ENCODE measurements around the gene CFAP251. TPM values are rescaled to one million over a fixed set of nuclear protein-coding genes. Genes with fewer than 3 reads are reported as not detected.
"Not testable (repeated sequence)": the region's sequence is repeated elsewhere in the genome, so short reads cannot be mapped to it uniquely, and the experiment has no call there.

Gene CFAP251
- polyA plus RNA-seq, 3 donors: 9.2 to 11.7 (median 10.8) TPM

DNA sequence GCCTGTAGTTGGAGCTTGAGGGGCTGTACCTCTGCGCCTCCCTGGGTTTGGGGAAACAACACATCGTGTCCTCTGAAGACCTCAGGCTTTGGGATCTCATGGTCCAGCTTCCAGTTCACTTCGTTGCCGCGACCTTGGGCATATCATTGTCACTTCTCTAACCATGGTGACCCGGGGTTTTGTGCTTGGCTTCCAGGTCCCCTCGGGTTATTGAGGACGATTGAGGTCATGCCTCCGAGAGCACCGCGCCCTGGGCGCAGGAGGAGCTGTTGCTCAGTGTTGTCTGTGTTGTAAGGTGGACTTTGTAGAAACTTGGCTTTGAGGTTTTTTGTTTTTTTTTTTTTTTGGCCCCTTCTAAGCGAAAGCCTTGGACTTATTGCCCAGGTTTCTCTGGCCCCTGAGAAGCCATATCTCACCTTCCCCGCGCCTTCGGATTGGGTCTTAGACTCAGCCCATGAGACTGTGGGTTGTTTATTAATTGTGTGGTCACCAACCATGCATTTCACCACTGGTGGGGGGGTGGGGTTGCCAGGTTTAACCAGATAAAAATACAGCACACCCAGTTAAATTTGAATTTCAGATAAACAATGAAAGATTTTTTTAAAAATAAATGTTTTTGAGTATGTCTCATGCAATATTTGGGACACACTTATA lies 105.9 kb downstream of the CFAP251 start:
- DNase-seq (ENCODE audit: low read depth in 3 of 3, low spot score in 2 of 3): no peak

DNA sequence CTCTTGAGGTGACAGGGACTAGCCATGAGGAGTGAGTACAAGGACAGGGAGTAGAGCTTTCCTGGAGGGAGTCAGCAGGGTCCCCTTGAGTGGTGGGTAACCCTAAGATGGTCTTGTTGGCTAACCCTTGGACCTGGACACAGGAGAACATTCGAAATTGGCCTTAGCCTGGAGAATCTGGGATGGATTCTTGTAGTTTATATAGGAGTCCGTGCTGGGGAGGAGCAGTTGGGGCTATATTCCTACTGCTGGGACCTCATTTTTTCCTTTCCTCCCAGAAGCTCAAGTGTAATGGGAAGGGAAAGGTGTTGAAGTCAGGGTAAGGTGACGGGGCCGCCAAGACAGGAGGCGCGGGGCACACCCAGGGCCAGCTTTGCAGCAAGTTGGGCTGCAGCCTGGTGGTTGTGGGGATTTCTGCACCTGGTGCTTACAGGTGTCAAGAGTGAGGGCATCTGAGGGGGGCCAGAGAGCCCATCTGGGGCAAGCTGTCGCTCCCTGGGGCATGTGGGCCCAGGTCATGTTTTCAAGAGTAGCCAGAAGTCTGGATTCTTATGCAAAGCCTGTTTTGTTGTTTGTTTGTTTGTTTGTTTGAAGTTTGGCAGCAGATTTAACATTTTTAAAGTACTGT lies 108.4 kb downstream of the CFAP251 start:
- DNase-seq (ENCODE audit: low read depth in 3 of 3, low spot score in 2 of 3): no peak

DNA sequence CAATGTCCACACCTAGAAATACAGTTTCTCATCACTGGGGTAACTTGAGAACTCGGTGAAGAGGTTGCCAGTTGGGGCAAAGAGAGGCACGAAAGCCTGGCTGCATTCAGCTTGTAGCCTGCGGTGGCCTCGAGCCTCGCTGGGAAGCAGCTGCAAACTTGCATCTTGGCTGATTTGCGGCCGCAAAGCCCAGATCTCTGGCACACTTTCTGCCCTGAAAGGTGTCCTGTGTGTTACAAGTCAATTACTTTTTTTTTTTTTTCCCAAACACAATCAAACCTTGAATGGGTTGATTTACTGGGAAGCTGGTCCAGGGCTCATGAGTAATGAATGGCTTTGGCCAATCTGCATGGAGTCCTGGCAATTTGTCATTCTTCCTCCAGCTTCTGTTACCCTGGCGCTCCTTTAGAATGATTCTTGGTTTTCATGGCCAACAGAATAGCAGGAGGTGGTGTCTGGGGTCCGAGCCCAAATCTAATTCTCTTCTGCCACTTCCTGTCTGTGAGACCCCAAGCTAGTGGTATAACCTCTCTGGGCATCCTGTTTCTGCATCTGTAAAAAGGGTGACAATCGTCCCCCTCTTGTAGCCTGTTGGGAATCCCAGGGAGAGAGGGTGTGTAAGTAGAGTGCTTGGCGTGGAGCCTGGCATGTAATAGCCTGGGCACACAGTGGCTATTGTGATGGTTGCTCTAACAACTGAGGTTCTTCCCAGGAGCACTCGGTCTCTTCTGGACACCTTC lies 109.9 kb downstream of the CFAP251 start:
- DNase-seq (ENCODE audit: low read depth in 3 of 3, low spot score in 2 of 3): no peak

DNA sequence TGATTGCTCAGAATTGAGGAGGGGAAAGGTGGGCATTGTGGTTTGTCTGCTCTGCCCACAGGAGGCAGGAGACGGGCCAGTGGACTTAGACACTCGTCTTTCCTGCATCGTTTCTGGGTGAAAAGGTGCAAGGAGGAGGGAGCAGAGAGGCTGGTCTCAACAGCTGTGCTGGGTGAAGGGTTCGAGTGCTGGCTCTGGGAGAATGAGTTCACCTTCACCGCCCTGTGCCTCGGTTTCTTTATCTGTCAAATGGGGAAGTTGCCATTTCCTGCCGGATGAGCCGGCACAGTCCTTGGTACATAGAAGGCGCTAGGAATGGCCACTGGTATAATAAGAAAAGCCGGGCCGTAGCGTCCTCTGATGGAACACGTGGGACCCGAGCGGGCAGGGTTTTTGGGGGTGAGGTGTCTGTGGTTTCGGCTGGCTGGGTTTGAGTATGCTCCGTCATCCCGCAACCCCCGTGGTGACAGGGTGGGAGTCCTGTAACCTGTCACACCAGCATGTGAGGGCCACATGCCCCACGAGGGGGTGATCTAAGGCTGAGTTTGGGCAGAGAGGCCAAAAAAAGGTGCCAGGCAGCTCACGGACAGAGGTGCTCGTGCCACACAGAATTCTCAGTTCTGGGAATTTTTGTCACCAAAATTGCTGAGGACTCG lies 110.6 kb downstream of the CFAP251 start:
- no peak for DNase-seq (ENCODE audit: low read depth in 3 of 3, low spot score in 2 of 3)

DNA sequence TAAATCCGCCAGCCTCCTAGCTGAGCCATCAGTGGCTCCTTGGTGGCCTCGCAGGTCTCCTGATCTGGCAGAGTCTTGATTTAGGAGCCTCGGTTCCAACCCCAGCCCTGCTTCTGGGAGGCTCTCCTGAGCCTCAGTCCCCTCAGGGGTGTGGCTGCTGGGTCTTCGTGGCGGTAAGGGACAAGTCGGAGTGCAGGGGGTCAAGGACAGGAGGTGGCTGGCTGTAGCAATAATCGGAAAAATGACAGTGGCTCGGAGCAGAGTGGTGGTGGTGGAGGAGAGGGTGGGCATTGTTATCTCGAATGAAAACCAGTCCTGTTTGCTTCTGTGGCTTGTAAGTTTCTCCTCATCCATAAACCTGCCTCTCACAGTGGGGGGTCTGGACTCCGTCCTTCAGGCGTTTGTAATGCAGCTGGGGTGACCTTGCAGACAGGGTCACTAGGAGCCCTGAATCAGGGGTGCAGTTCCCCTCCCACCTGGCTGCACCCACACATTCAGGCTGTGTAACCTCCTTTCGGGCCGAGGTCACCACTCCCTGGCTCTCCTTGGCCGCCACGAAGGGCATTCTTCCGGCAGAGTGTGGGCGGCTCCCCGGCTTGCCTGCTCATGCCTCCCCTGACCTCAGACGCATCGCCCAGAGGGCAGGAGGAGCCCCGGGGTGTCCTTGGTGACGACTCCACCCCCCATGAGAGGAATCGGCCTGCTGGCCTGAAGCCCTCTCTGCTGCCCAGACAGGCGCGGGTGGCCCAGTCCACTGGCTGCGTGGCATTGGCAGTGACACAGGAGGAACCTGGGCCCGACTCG lies 111.4 kb downstream of the CFAP251 start:
- DNase-seq (ENCODE audit: low read depth in 3 of 3, low spot score in 2 of 3): no peak

DNA sequence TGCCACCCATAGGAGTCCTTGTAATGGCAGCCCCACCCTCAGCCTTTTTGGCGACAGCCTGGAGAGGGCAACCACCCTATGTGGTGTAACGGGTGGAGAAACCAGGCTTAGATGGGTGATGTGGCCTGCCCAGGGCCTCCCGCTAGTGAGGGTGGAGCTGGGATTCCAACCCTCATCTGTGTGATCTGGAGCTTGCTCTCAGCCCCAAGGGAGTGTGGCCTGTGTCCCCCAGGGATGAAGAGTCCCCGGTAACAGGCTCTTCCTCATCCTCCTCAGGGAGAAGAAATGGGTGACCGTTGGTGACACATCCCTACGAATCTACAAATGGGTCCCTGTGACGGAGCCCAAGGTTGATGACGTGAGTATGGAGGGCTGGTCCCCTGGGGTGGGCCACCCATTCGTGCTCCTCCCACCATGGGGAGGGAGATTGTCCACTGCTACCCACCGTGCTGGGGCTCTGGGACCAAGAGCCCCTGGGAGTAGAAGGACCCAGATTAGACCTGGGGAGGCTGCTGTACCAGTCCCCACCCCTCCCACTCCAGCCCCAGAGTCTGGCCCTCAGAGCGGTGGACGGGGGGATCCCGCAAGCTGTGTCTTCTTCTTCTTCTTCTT lies 112.1 kb downstream of the CFAP251 start:
- DNase-seq (ENCODE audit: low read depth in 3 of 3, low spot score in 2 of 3): no peak

DNA sequence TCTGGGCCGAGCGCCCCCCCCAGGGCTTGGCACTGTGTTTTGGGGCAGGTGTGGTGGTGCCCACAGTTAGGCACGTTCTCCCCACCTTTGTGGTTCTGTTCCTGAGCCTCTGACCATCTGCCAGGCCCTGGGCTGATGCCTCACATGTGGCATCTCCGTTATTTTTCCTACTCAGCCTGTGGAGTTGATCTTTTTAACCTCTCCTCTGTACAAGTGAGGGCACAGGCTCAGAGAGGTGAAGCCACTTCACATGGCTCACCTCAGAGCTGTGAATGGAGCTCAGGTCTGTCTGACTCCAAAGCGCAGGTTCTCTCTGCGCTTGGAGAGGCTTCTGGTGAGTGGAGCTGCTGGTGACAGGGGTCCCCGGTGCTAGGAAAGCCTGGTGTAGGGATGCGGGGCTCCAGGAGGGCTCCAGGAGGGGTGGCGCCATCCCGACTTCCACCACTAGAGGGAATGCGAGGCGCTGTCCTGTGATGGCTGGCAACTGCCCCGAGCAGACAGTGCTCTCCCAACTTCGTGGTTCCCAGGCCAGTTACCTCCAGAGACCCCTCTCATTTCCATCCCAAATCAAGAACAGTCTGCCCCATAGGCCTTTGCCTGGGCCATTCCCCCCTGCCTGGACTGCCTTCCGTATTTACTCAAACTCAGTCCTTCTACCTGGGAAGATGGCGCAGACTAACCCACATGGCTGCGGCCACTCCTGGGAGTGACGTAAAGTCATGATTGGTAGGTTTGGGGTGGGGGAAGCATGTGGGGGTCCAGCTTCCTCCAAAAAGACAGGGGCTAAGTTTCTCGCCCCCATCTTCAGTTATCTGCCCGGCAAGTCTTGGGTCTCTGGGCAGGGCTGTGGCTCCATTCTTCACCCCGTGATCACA lies 113.2 kb downstream of the CFAP251 start:
- DNase-seq (ENCODE audit: low read depth in 3 of 3, low spot score in 2 of 3): no peak

DNA sequence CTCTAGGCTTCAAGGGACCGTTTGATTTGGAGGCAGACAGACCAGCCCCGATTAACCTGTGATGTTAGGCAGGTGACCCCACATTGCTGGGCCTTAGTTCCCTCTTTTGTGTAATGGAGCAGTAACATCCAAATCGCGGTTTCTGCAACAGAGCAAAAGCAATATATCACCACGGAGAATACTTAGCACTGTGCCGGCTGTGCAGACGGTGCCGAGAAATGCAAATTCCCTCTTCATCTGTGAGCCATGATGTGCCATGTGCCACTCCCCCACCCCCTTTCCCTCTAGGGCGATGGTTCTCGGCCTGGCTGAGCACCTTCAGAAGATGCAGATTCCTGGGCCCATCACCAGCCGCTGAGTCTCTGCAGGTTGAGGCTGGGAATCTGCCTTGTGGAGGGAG lies 114.2 kb downstream of the CFAP251 start:
- DNase-seq (ENCODE audit: low read depth in 3 of 3, low spot score in 2 of 3): no peak

DNA sequence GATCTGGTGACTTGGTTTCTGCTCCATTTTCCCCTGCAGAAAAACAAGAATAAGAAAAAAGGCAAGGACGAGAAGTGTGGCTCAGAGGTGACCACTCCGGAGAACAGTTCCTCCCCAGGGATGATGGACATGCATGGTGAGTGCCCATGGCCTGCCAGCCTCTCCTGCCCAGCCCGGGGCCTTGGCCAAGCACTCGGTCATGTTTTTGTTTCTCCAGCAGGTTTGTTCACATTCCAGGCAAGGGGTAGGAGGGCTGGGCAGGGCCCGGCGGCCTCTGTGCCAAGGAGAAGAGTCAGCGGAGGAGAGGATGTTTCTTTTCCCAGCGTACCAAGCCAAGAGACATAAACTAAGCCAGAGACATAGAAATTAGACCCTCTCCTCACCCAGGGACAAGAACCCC lies 116.9 kb downstream of the CFAP251 start:
- no peak for DNase-seq (ENCODE audit: low read depth in 3 of 3, low spot score in 2 of 3)

DNA sequence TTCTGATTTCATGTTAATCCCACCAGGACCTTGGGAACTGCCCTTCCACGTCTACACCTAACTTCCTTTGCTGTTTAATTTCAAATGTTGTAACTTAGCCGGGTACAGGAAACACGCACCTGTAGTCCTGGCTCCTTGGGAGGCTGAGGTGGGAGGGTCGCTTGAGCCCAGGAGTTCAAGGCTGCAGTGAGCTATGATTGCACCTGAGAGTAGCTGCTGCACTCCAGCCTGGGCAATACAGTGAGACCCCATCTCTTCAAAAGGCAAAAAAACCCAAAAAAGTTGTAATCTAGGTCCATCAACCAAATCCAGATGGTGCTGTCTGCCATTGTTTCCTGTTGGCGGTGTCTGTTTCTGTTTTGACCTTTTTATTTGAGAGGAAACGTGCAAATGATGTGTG lies 117.8 kb downstream of the CFAP251 start:
- no peak for DNase-seq (ENCODE audit: low read depth in 3 of 3, low spot score in 2 of 3)

DNA sequence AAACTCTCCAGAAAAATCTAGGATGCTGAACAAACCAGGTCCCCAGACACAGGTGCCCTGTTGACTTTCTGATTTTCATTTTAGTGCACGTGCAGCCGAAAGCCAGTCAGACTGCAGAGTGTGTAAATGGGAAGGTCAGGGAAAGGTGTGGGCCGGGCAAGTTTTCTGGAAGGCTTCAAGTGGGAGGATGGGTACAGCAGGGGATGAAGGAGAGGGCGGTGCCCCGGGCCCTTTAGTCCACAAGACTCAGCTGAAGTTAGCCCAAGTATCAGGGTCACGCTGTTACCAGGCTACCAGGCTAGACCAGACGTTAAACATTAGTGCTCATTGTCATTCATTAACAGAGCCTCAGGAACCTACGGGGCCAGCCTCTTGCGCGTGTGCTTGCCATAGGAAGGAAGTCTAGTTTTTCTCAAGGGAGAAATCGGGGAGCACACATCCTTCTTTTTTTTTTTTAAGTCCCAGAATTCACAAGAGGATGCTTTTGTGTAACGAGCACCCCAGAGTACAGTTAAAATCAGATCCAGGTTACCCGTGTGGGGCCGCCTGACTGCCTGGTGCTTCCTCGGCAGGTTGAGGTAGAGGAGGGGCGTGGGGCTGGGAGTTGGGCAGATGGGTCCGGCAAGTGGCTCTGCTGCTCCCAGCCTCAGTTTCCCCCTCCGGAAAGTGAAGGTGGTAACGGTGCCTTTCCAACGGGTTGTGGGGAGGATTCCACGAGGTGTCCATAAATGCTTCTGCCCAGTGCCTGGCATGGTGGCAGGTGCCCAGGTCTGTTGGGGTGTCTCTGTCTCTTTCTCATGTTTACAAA lies 122.4 kb downstream of the CFAP251 start:
- DNase-seq (ENCODE audit: low read depth in 3 of 3, low spot score in 2 of 3): no peak

DNA sequence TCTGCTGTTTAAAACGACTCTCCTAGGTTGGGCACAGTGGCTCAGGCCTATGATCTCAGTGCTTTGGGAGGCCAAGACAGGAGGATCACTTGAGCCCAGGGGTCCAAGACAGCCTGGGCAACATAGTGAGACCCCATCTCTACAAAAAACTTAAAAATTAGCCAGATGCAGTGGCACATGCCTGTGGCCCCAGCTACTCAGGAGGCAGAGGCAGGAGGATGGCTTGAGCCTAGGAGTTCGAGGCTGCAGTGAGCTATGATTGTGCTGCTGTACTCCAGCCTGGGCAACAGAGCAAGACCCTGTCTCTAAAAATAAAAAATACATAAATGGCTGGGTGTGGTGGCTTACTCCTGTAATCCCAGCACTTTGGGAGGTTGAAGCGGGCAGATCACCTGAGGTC lies 123.1 kb downstream of the CFAP251 start:
- not testable (repeated sequence) for DNase-seq (ENCODE audit: low read depth in 3 of 3, low spot score in 2 of 3)

DNA sequence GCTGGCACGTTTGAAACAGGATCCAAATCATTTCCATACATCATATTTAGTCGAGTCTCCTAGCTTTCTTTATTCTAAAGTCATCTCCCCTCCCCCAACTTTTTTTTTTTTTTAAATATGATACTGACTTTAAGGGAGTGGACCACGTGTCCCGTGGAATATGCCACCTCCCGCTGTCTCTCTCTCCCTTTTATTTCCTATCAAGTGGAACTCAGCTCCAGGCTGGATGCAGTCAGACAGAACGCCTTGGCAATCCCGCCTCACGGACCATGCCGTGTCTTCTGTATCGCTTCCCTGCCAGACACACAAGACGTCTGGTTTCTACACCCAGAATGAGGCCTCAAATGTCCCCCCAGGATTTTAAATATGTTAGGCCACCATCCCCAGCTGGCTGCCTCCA lies 124.5 kb downstream of the CFAP251 start:
- DNase-seq (ENCODE audit: low read depth in 3 of 3, low spot score in 2 of 3): no peak

DNA sequence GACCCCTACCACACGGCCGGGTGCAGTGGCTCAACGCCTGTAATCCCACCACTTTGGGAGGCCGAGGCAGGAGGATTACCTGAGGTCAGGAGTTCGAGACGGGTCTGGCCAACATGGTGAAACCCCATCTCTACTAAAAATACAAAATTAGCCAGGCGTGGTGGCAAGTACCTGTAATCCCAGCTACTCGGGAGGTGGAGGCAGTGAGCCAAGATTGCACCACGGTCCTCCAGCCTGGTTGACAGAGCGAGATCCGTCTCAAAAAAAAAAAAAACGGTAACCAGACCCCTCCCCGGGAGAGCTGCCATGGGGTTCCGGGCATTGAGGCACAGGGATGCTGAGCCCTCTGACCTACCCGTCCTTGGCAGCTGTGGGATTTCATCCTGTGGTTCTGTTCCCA lies 125.1 kb downstream of the CFAP251 start:
- no peak for DNase-seq (ENCODE audit: low read depth in 3 of 3, low spot score in 2 of 3)

DNA sequence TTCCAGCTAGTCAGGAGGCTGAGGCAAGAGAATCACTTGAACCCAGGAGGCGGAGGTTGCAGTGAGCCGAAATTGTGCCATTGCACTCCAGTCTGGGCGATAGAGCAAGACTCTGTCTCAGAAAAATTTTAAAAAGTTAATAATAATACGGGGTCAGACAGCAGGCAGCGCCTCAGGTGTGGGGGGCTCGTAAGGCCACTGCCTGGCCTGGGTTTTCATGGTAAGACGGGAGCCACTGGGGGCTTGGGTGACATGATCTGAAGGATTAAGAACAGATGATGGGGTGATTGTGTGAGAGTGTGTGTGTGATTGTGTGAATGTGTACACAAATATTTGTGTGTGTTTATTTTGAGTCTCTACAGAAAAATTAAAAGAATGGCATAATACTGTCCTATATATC lies 126.9 kb downstream of the CFAP251 start:
- DNase-seq (ENCODE audit: low read depth in 3 of 3, low spot score in 2 of 3): no peak

DNA sequence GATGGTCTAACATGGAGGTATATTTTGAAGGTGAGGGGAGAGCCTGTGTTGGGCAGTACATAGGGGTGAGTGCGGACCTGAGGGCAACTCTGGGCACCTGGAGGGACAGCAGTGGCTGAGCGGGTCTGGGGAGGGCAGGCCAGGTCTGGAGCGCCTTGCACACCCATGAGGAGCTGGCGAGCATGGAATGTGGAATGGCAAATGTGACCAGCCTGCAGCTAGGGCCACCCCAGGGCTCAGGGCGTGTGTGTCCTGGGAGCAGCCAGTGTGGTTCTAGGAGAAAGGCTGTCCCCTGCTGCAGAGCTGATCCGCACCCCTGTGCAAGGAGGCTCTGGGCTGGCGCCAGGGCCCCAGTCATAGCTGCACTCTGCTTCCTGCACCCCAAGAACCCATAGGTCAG lies 127.8 kb downstream of the CFAP251 start:
- no peak for DNase-seq (ENCODE audit: low read depth in 3 of 3, low spot score in 2 of 3)

DNA sequence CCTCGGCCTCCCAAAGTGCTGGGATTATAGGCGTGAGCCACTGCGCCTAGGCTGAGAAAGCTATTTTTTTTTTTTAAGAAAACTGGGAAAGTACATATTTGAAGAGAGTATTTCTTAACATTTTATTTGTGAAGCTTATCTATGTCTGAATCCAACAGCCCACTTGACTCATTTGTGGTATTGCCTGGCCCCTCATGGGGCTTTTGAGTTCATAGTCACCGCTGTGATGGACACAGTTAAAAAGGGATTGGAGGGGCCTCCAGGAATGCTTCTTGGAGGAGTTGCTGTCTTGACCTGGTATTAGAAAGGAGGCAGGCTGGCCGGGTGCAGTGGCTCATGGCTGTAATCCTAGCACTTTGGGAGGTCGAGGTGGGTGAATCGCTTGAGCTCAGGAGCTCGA lies 129.8 kb downstream of the CFAP251 start:
- DNase-seq (ENCODE audit: low read depth in 3 of 3, low spot score in 2 of 3): no peak

DNA sequence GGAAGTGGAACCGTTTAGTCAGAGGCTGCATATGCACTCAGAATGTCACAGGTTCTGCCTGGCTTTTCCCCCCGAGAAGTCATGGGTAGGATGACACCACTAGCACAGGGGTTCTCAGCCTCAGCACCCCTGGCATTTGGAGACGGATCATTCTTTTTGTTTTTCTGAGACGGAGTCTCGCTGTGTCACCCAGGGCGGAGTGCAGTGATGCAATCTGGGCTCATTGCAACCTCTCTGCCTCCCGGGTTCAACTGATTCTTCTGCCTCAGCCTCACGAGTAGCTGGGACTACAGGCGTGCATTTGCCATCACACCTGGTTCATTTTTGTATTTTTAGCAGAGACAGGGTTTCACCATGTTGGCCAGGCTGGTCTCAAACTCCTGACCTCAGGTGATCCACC lies 131.4 kb downstream of the CFAP251 start:
- DNase-seq (ENCODE audit: low read depth in 3 of 3, low spot score in 2 of 3): no peak

DNA sequence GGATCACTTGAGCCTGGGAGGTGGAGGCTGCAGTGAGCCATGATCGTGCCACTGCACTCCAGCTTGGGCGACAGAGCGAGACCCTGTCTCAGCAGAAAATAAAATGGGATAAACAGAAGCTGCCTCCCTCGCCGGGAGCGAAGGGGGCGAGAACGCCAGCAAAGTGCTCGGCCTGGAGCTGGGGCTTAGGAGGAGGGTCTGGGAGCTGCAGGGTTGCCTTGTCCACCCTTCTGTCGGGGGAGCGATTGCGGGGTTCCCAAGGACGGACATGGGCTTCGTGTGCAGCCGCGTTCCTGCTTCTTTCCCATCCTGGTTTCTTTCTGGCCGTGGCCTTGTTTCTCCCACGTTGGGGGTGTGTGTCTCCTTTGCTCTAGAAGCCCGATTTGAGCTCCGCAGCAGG lies 132.3 kb downstream of the CFAP251 start:
- no peak for DNase-seq (ENCODE audit: low read depth in 3 of 3, low spot score in 2 of 3)
